ENCODE measurements around the gene NUDT21.
"Not testable (repeated sequence)": the region's sequence is repeated elsewhere in the genome, so short reads cannot be mapped to it uniquely, and the experiment has no call there.

Gene NUDT21

DNA sequence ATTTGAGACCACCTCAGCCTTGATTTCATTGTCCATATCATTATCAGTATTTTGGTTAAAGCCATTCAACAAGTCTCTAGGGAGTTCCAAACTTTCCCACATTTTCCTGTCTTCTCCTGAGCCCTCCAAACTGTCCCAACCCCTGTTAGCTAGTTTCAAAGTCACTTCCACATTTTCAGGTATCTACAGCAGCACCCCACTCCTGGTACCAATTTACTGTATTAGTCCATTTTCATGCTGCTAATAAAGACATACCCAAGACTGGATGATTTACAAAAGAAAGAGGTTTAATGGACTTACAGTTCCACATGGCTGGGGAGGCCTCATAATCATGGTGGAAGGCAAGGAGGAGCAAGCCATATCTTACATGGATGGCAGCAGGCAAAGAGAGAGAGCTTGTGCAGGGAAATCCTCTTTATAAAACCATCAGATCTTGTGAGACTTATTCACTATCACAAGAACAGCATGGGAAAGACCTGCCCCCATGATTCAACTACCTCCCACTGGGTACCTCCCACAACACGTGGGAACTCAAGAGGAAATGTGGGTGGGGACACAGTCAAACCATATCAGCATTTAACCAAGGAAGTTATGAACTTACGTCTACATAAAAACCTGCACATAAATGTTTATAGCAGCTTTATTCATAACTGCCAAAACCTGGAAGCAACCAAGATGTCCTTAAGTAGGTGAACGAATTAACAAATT, 70.2 kb downstream of the NUDT21 start:
- DNase-seq (ENCODE audit: low read depth in 2 of 2), result not testable (repeated sequence)

All from stimulated activated CD8-positive, alpha-beta memory T cell treated with anti-CD3 and anti-CD28 coated beads, Interleukin-2, amount 100 ng/mL, for 1 hour (primary cell).